Transverse colon (tissue), 4 donors: ENCODE measurements around the gene PAXIP1. TPM values are rescaled to one million over a fixed set of nuclear protein-coding genes. Genes with fewer than 3 reads are reported as not detected.

ENCODE experiments used
- DNase-seq: peaks from one replicate; pipeline ENCODE4 v3.0.0-alpha.2; 2019
- H3K27ac ChIP-seq, 4 donors: fragments of 200-600 bp; sonication (generic); 2 replicates each; pipeline ENCODE4 v1.5.1; 2016 to 2018; ENCODE audit warnings: inconsistent platforms in 4 of 4
- H3K27me3 ChIP-seq: fragments of 200-600 bp; sonication (generic); 2 replicates; pipeline ENCODE4 v1.5.1; 2017; ENCODE audit warnings: inconsistent platforms
- H3K36me3 ChIP-seq, 4 donors: fragments of 200-600 bp; sonication (generic); 2 replicates each; pipeline ENCODE4 v1.5.1; 2017 to 2019; ENCODE audit warnings: inconsistent platforms in 4 of 4
- H3K4me1 ChIP-seq, 4 donors: fragments of 200-600 bp; sonication (generic); 2 replicates each; pipeline ENCODE4 v1.5.1; 2017 to 2020; ENCODE audit warnings: inconsistent platforms in 4 of 4
- H3K4me3 ChIP-seq, 4 donors: fragments of 200-600 bp; sonication (generic); 1 replicate in 1 of 4; 2 replicates in 3 of 4; pipeline versions ENCODE4 v1.5.1 to v1.6.1; 2017 to 2019; ENCODE audit warnings: inconsistent platforms in 4 of 4
- H3K9me3 ChIP-seq, 2 donors: fragments of 200-600 bp; sonication (generic); 2 replicates each; pipeline ENCODE4 v1.5.1; 2017 to 2019; ENCODE audit warnings: inconsistent platforms in 2 of 2
- CTCF ChIP-seq, 5 experiments: fragments of 200-600 bp in 3 of 5; fragments of 450-650 bp in 2 of 5; sonication (generic) in 3 of 5; IDR thresholded peaks; 1 replicate in 2 of 5; 2 replicates in 3 of 5; pipeline ENCODE4 v1.5.1; 2016 to 2017; ENCODE audit warnings: antibody characterized with exemption in 5 of 5, inconsistent platforms in 3 of 5, mild to moderate bottlenecking in 2 of 5, moderate library complexity in 1 of 5
- EP300 ChIP-seq: sonication (generic); formaldehyde crosslinking; IDR thresholded peaks from one replicate; pipeline ENCODE4 v1.6.1; 2017; ENCODE audit warnings: antibody characterized with exemption, low read depth
- POLR2A ChIP-seq: fragments of 450-650 bp; IDR thresholded peaks from one replicate; pipeline ENCODE4 v1.6.1; 2016; ENCODE audit warnings: antibody characterized with exemption, mild to moderate bottlenecking, moderate library complexity
- POLR2AphosphoS5 ChIP-seq, 3 donors: sonication (generic); formaldehyde crosslinking; IDR thresholded peaks; one replicate each; pipeline ENCODE4 v1.6.1; 2016; ENCODE audit warnings: antibody characterized with exemption in 3 of 3
- WGBS, 2 donors: methylation state at CpG; one replicate each; pipeline ENCODE4 v1.1.5; 2018; ENCODE audit warnings: low coverage in 1 of 2; 5-methylcytosine and 5-hydroxymethylcytosine counted together
- in situ Hi-C, 4 donors: fragments of 200-750 bp; cut with MboI; loops; one replicate each; pipeline versions ENCODE4 v1.15.0 to v1.15.1; 2017; ENCODE audit warnings: low sequenced_read_pairs in 3 of 4, low pct_ligation_motif_present in 1 of 4, low pct_unique_long_range_greater_than_20kb in 1 of 4
- intact Hi-C: fragments of 100-400 bp; cut with DNase I; formaldehyde crosslinking; loops from one replicate; pipeline ENCODE4 v1.15.1; 2023; ENCODE audit warnings: low total_unique reads
- total RNA-seq, 4 donors: library from RNA; depleted of rRNA; stranded (reverse); fragments of >200 nt; gene quantifications; one replicate each; pipeline ENCODE4 v1.1.0, GENCODE V29; 2016

PAXIP1 gene
- total RNA-seq, 4 donors from 2014 or later = 8.2 to 410 (median 13.3) TPM

DNA sequence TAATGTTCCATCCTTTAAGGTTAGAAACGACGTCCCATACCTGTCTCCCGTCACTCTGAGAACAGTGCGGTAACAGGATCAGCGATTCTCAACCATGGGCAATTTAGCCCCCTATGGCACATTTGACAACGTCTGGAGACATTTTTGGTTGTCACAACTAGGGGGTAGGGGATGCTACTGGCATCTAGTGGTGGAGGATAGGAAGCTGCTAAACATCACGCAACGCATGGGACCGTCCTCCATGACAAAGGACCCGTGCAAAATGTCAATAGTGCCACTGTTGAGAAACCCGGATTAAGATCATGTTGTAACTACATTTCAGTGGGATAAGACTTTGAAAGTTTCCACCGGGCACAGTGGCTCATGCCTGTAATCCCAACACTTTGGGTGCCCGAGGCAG is 5.0 kb upstream of the PAXIP1 start:
- DNase-seq = no peak
- 80% methylated on average over 8 to 13 of the region's 13 CpGs for WGBS, 2 donors
- no peak overlapping the region for H3K4me3 ChIP-seq
- H3K36me3 ChIP-seq = no peaks in the 10 kb centered on the region
- no peaks in the 10 kb centered on the region for H3K9me3 ChIP-seq
- in situ Hi-C loops (no loop called here), intact Hi-C loops (no loop called here)
- no peak overlapping the region for H3K27ac ChIP-seq
- no peak for TF ChIP-seq EP300
- TF ChIP-seq POLR2A = no peak
- H3K27me3 ChIP-seq = no peaks in the 10 kb centered on the region
- peaks cover 0 to 13% (median 5%) of the 10 kb centered on the region in 4 donors for H3K4me1 ChIP-seq

DNA sequence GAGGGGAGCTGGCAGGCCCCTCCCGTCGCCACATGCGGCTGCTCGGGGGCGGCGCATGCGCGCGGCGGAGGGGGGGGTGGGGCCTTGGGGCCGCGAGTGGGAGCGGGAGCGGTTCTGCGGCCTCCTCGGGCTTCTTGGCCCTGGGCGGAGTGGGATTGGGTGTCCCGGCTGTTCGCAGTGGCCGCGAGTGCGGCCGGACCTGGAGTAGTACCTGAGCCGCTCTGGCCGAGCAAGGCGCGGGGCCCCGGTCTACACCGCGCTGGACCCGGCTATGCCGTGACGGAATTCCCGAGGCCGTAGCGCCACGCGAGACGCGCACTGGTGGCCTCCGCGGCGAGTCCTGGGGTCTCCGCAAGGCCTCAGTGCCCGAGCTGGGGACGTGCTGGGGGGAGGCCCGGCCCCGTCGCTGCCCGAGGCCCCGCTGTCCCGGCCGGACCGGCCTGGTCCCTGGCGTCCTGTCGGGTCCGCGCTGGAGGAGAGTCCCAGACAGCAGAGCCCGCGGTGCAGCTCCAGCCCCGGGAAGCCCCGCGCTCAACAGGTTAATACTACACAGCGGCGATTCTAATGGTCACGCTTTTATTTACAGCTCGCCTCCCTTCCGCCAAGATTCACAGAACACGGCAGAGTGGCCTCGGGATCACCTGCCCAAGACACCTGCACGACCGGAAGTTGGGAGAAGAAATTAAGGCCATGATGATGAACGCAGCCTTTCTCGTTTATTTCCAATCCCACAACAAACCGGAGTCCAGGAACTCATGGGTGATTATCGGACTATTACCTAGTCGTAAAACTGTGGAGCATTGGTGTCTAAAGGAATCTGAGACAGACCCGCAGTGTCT is 671 bp upstream of the PAXIP1 start:
- TF ChIP-seq POLR2A (peak; percentile 77), EP300 (no peak), POLR2AphosphoS5 (IDR thresholded peaks at IDR 0.05) (peak; percentile 77 to 92 (median 81)), CTCF (IDR thresholded peaks at IDR 0.05) (no peak)
- H3K27me3 ChIP-seq = no peaks in the 10 kb centered on the region
- H3K36me3 ChIP-seq = no peaks in the 10 kb centered on the region
- intact Hi-C loops (loop anchor here (5.0 kb wide), 1 partner anchor 294 kb away; the partner anchor contains the start of gene INSIG1), in situ Hi-C loops (no loop called here)
- WGBS, 2 donors = 1% methylated on average over 29 of the region's 78 CpGs; no CpG with 5 or more reads in 1 of the 2 donors
- H3K27ac ChIP-seq = peak overlapping the region; percentile 89 to 95 (median 92)
- peak overlapping the region; percentile 83 to 97 (median 92) for H3K4me3 ChIP-seq
- no peaks in the 10 kb centered on the region for H3K9me3 ChIP-seq
- H3K4me1 ChIP-seq = peaks cover 0 to 25% (median 12%) of the 10 kb centered on the region in 4 donors
- peak; percentile 84 for DNase-seq

DNA sequence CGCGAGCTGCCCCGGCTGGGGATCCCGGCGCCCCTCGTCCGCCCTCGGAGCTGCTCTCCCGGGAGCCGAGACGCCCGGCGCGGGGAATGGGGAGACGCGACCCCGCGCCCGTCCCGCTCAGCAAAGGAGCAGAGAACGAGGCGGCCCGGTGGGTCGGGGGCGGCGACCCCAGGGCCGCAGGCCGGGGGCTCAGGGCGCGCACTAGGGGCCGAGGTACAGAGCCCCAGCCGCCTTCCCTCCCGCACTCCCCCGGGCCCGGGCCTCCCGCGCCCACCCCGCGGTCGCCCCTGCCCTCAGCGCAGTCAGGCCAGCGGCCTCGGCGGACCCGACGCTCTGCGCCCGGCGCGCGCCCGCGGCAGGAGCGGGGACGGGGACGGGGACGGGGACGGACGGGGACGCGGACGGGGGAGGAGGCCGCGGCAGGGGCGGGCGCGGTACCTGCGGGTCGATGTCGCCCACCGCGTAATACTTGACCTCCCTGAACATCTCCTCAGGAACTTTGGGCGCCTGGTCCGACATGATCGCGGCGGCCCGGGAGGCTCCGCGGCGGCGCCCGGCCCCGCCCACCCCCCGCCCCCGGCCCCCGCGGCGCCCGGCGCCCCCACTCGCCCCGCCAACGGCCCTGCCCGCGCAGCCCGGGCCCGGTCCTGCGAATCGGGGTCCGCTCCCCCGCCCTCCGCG is 373 bp downstream of the PAXIP1 start:
- Histone ChIP-seq H3K36me3 (peaks cover 0 to 4% (median 0%) of the 10 kb centered on the region in 4 donors), H3K27me3 (no peaks in the 10 kb centered on the region), H3K27ac (peak overlapping the region; percentile 61 to 95 (median 92)), H3K4me3 (peak overlapping the region; percentile 69 to 97 (median 90)), H3K9me3 (no peaks in the 10 kb centered on the region), H3K4me1 (peaks cover 0 to 25% (median 12%) of the 10 kb centered on the region in 4 donors)
- 1% methylated on average over 46 of the region's 104 CpGs; no CpG with 5 or more reads in 1 of the 2 donors for WGBS, 2 donors
- in situ Hi-C loops (no loop called here), intact Hi-C loops (loop anchor here (5.0 kb wide), 1 partner anchor 295 kb away; the partner anchor contains the start of gene INSIG1)
- TF ChIP-seq POLR2AphosphoS5 (IDR thresholded peaks at IDR 0.05) (no peak), EP300 (no peak), CTCF (IDR thresholded peaks at IDR 0.05) (no peak), POLR2A (no peak)
- peak; percentile 37 for DNase-seq

GRCh38 chr7:155001756-155002410 is 1.0 kb downstream of the PAXIP1 start:
- in situ Hi-C loops = no loop called here
- DNase-seq = no peak
- Histone ChIP-seq H3K4me1 (peaks cover 0 to 25% (median 12%) of the 10 kb centered on the region in 4 donors), H3K9me3 (no peaks in the 10 kb centered on the region), H3K27me3 (no peaks in the 10 kb centered on the region), H3K27ac (peak overlapping the region in 3 of 4 donors; percentile 90 to 95 (median 93)), H3K36me3 (peaks cover 0 to 7% (median 0%) of the 10 kb centered on the region in 4 donors), H3K4me3 (peak overlapping the region; percentile 69 to 97 (median 90))
- intact Hi-C loops = loop anchor here (5.0 kb wide), 1 partner anchor 295 kb away; the partner anchor contains the start of gene INSIG1
- TF ChIP-seq CTCF (IDR thresholded peaks at IDR 0.05) = no peak
- TF ChIP-seq POLR2AphosphoS5 (IDR thresholded peaks at IDR 0.05) = no peak
- no peak for TF ChIP-seq EP300
- no peak for TF ChIP-seq POLR2A
- WGBS, 2 donors = 13 to 54% methylated on average over 5 to 24 of the region's 24 CpGs
